ENCODE measurements around the gene ZNF546.

ZNF546 gene

DNA sequence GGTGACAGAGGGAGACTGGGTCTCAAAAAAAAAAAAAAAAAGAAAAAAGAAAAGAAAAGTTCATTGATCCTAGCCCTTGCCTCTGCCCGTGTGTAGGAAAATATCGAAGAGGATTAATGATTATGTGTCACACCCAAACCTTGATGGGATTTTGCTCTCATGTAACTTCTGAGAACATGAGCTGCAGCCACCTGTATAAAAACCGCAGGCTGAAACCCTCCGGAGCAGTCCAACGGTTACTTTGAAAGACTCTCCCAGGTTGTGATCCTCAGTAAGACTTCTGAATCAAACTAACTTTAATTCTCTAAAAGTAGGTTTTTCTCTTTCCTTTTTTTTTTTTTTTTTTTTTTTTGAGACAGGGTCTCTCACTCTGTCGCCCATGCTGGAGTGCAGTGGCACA, 30.2 kb upstream of the ZNF546 start:
- DNase-seq (ENCODE audit: low read depth, low spot score), result no peak
- Histone ChIP-seq H3K9me3 (ENCODE audit: low read depth, low read length) (0 out of 2 replicates have a peak, but pooled peaks cover 3% of the 10 kb centered on the region), H3K4me3 (no peak overlapping the region), H3K36me3 (ENCODE audit: insufficient read depth, low read length) (no peaks in the 10 kb centered on the region), H3K27ac (no peak overlapping the region), H3K9ac (ENCODE audit: insufficient read length) (no peak overlapping the region)
- TF ChIP-seq EZH2 (IDR thresholded peaks at IDR 0.05), result no peak
- TF ChIP-seq POLR2AphosphoS5 (IDR thresholded peaks at IDR 0.05; ENCODE audit: borderline replicate concordance, low read depth, low read length), result no peak
- TF ChIP-seq FOXP2 (optimal IDR thresholded peaks at IDR 0.05; ENCODE audit: control extremely low read depth, extremely low read length, insufficient read depth), result no peak

DNA sequence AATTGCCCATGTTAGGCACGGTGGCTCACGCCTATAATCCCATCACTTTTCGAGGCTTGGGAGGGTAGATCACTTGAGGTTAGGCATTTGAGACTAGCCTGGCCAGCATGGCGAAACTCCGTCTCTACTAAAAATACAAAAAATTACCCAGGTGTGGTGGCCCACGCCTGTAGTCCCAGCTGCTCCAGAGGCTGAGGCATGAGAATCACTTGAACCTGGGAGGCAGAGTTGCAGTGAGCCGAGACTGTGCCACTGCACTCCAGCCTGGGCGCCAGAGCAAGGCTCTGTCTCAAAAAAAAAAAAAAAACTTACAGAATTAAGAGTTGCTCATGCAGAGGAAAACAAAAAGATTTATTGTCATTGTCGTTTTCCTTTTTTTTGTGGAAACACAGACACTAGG, 29.3 kb upstream of the ZNF546 start:
- H3K36me3 ChIP-seq (ENCODE audit: insufficient read depth, low read length), result peaks cover 6% of the 10 kb centered on the region; the same call in 1 of the 2 replicates
- H3K9ac ChIP-seq (ENCODE audit: insufficient read length), result no peak overlapping the region
- H3K9me3 ChIP-seq (ENCODE audit: low read depth, low read length), result no peaks in the 10 kb centered on the region
- no peak for DNase-seq (ENCODE audit: low read depth, low spot score)
- no peak overlapping the region for H3K4me3 ChIP-seq
- TF ChIP-seq FOXP2 (optimal IDR thresholded peaks at IDR 0.05; ENCODE audit: control extremely low read depth, extremely low read length, insufficient read depth) (no peak), EZH2 (IDR thresholded peaks at IDR 0.05) (no peak), POLR2AphosphoS5 (IDR thresholded peaks at IDR 0.05; ENCODE audit: borderline replicate concordance, low read depth, low read length) (no peak)
- no peak overlapping the region for H3K27ac ChIP-seq

DNA sequence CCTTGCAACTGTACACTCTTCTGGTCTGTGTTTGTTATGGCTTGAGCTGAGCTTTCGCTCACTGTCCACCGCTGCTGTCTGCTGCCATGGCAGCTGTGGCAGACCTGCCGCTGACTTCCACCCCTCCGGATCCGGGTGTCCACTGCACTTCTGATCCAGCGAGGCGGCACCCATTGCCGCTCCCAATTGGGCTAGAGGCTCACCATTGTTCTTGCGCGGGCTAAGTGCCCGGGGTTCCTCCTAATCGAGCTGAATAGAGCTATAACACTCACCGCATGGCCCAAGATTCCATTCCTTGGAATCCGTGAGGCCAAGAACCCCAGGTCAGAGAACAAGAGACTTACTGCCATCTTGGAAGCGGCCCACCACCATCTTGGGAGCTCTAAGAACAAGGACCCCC, 28.1 kb upstream of the ZNF546 start:
- Histone ChIP-seq H3K27ac (no peak overlapping the region), H3K4me3 (no peak overlapping the region), H3K9me3 (ENCODE audit: low read depth, low read length) (no peaks in the 10 kb centered on the region), H3K36me3 (ENCODE audit: insufficient read depth, low read length) (peaks cover 17% of the 10 kb centered on the region), H3K9ac (ENCODE audit: insufficient read length) (no peak overlapping the region)
- DNase-seq (ENCODE audit: low read depth, low spot score), result no peak
- no peak for TF ChIP-seq FOXP2 (optimal IDR thresholded peaks at IDR 0.05; ENCODE audit: control extremely low read depth, extremely low read length, insufficient read depth)
- no peak for TF ChIP-seq POLR2AphosphoS5 (IDR thresholded peaks at IDR 0.05; ENCODE audit: borderline replicate concordance, low read depth, low read length)
- no peak for TF ChIP-seq EZH2 (IDR thresholded peaks at IDR 0.05)

DNA sequence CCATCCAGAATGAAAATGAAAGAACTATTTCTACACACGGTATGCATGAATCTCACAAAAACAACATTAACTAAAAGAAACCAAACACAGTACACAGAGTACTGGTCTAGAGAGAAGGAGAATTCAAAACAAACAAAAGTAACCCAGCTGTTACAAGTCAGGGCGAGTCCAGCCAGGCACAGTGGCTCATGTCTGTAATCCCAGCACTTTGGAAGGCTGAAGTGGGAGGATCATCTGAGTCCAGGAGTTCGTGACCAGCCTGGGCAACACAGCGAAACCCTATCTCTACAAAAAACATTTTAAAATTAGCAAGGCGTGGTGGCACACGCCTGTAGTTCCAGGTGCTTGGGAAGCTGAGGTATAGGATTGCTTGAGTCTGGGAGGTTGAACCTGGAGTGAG, 27.6 kb upstream of the ZNF546 start:
- Histone ChIP-seq H3K9me3 (ENCODE audit: low read depth, low read length) (no peaks in the 10 kb centered on the region), H3K27ac (no peak overlapping the region), H3K36me3 (ENCODE audit: insufficient read depth, low read length) (peaks cover 22% of the 10 kb centered on the region), H3K4me3 (no peak overlapping the region), H3K9ac (ENCODE audit: insufficient read length) (no peak overlapping the region)
- TF ChIP-seq EZH2 (IDR thresholded peaks at IDR 0.05), result no peak
- no peak for DNase-seq (ENCODE audit: low read depth, low spot score)

DNA sequence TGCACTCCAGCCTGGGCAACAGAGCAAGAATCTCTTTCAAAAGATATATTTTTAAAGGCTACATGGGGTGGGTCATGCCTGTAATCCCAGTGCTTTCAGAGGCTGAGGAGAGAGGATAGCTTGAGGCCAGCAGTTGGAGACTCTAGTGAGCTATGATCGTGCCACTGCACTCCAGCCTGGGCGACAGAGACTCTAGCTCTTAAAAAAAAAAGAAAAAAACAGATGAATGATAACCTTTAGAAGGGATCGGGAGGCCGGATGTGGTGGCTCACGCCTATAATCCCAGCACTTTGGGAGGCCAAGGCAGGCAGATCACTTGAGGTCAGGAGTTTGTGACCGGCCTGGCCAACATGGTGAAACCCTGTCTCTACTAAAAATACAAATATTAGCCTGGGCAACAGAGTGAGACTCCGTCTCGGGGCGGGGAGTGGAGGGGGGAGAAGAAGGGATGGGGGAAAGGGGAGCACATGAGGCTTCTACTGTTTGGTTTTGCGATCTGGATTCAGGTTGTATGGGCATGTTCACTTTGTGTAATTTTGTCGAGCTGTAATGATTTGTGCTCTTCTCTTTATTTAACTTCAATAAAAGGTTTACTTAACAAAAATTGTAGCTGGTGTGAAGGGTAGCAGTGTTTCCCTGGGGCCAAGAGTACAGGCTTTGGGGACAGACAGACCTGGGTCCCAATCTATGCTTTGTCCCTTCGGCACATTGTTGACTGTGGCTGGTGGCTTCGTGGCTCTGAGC, 27.0 kb upstream of the ZNF546 start:
- Histone ChIP-seq H3K9ac (ENCODE audit: insufficient read length) (peak overlapping the region; percentile 96), H3K9me3 (ENCODE audit: low read depth, low read length) (no peaks in the 10 kb centered on the region), H3K4me3 (peak overlapping the region; percentile 97), H3K36me3 (ENCODE audit: insufficient read depth, low read length) (peaks cover 27% of the 10 kb centered on the region), H3K27ac (peak overlapping the region; percentile 79)
- no peak for DNase-seq (ENCODE audit: low read depth, low spot score)
- TF ChIP-seq EZH2 (IDR thresholded peaks at IDR 0.05) (no peak), POLR2AphosphoS5 (IDR thresholded peaks at IDR 0.05; ENCODE audit: borderline replicate concordance, low read depth, low read length) (no peak), FOXP2 (optimal IDR thresholded peaks at IDR 0.05; ENCODE audit: control extremely low read depth, extremely low read length, insufficient read depth) (no peak)

DNA sequence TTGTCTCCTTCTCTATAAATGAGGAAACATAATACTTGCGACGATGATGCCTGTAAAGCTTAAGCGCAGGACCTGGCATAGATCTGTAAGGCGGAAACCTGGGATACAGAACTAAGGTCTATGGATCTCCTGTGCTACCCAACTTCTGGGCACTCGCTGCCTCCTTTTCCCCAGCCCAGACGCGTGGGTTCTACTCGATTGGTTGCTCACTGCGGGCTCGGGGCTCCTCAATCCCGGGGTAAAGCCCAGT, 26.5 kb upstream of the ZNF546 start:
- peak overlapping the region; percentile 79 for H3K27ac ChIP-seq
- TF ChIP-seq POLR2AphosphoS5 (IDR thresholded peaks at IDR 0.05; ENCODE audit: borderline replicate concordance, low read depth, low read length) (no peak), EZH2 (IDR thresholded peaks at IDR 0.05) (no peak)
- peak overlapping the region; percentile 96 for H3K9ac ChIP-seq (ENCODE audit: insufficient read length)
- peaks cover 32% of the 10 kb centered on the region for H3K36me3 ChIP-seq (ENCODE audit: insufficient read depth, low read length)
- no peak for DNase-seq (ENCODE audit: low read depth, low spot score)
- H3K9me3 ChIP-seq (ENCODE audit: low read depth, low read length), result no peaks in the 10 kb centered on the region
- peak overlapping the region; percentile 97 for H3K4me3 ChIP-seq

DNA sequence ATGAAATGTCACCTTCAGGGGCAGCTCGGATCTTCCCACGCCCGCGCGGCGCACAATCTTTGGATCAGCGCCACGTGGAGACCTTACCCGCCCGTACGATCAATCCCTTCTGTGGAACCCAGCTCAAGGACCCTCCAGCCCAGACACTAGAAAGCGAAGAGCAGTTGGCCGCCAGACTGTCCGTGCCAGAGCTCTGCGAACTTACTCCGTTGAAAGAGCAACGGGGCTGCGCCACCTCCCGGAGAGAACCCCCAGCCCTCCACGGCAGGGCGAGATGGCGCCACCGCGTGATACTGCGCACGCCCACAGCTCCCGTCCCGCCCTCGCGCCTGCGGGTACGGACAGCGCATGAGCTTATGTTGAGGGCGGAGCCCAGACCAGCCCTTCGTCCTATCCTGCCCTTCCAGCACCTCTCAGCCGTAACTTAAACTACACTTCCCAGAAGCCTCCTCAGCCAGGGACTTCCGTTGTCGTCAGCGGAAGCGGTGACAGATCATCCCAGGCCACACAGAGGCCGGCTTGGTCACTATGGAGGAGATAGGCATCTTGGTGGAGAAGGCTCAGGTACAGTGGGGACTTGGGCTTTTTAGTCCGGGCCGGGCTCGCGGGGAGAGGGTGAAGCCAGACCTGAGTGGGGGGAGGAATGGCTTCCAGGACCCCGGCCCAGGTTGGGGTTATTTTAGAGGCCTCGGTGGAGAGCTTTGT, 26.0 kb upstream of the ZNF546 start, which contains the start of gene PSMC4:
PSMC4 (plus strand) TSS at position 491 of the 705 bp plus-strand sequence; CDS start at position 529, 38 bp downstream.
- peak; percentile 95 for DNase-seq (ENCODE audit: low read depth, low spot score)
- H3K9ac ChIP-seq (ENCODE audit: insufficient read length), result peak within 1 kb of the TSS; percentile 98
- peaks cover 37% of the 10 kb centered on the region for H3K36me3 ChIP-seq (ENCODE audit: insufficient read depth, low read length)
- H3K4me3 ChIP-seq, result peak within 1 kb of the TSS; percentile 97
- peak within 1 kb of the TSS; percentile 79 for H3K27ac ChIP-seq
- peak; percentile 89 for TF ChIP-seq FOXP2 (optimal IDR thresholded peaks at IDR 0.05; ENCODE audit: control extremely low read depth, extremely low read length, insufficient read depth)
- TF ChIP-seq EZH2 (IDR thresholded peaks at IDR 0.05), result no peak
- TF ChIP-seq POLR2AphosphoS5 (IDR thresholded peaks at IDR 0.05; ENCODE audit: borderline replicate concordance, low read depth, low read length), result peak; percentile 87
- H3K9me3 ChIP-seq (ENCODE audit: low read depth, low read length), result no peaks in the 10 kb centered on the region

DNA sequence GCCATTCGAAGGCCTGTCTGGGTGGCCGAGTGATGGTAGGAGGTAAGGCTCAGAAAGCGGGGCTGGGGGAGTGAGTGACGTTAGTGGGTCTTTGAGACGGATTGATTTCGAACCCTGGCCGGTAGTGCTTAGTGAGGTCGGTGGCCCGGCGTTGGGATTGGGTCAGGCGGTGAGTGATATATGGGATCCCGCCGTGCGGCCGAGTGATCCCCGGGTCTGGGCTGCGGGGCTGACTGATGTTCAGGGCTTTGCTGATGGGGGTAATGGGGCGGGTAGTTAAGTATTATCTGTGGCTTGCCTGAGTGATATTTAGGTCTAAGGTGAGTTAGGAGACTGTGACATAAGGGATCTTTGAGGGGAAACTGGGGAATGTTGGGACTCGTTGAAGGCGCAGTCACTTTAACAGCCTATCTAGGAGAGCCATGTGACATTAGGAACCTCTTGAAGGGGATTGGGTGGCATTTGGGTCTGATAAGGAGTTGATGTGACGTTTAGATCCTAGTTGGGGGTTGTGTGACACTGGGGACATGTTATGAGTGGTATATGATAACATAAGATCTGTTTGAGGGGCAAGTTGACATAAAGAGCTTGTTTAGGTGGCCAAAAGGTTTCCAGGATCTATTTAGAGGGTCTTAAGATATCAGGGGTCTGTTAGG, 25.4 kb upstream of the ZNF546 start:
- Histone ChIP-seq H3K36me3 (ENCODE audit: insufficient read depth, low read length) (peaks cover 37% of the 10 kb centered on the region), H3K27ac (peak overlapping the region; percentile 72; the same call in 1 of the 2 replicates), H3K4me3 (peak overlapping the region; percentile 97), H3K9ac (ENCODE audit: insufficient read length) (peak overlapping the region; percentile 98), H3K9me3 (ENCODE audit: low read depth, low read length) (no peaks in the 10 kb centered on the region)
- TF ChIP-seq EZH2 (IDR thresholded peaks at IDR 0.05) (no peak), POLR2AphosphoS5 (IDR thresholded peaks at IDR 0.05; ENCODE audit: borderline replicate concordance, low read depth, low read length) (no peak), FOXP2 (optimal IDR thresholded peaks at IDR 0.05; ENCODE audit: control extremely low read depth, extremely low read length, insufficient read depth) (no peak)
- DNase-seq (ENCODE audit: low read depth, low spot score), result no peak

Measured in SK-N-MC (cell line).